Stimulated activated CD4-positive, alpha-beta T cell treated with anti-CD3 and anti-CD28 coated beads, Interleukin-15, amount 100 ng/mL, for 1 hour (primary cell): ENCODE measurements around the gene CSF3R.

Experiments used
- DNase-seq, 2 donors: peaks; one replicate each; pipeline ENCODE4 v3.0.0-alpha.2; 2020; ENCODE audit warnings: low read depth in 1 of 2, low spot score in 1 of 2

CSF3R gene

DNA sequence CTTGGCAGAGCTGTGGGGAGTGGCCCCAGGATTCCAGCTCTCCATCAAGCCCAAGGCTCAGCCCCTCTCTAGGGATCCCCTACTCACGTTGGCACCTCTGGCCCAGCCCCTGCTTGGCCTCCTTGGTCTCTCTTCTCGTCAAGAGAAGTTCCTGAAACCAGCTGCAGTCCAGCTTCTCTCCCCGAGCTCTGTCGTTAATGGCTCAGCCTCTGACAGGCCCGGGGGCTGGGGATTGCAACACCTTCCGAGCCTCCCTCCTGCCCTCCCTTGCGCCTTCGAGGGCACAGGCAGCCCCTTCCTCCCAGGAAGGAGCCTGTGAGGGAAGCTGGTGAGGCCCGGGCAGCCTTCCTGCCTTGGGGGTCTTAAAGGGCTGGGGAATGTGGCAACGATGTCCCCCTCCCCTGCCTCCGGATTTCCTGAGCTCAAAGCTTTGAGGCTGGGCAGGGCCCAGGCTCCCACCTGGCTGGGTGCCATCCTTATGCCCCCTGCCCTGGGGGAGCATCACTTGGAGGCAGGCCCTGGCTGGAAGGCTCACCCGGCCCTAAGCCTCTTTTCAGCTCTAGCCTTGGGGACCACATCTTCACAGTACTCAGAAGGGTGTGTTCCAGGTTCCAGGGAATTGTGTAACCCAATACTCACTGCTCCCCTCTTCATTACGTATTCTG, at the start of gene CSF3R:
Gene CSF3R, minus strand, starts transcription at position 190 of the 665 bp plus-strand sequence. CDS start 3,417 bp downstream, outside the sequence.
- no peak for DNase-seq

DNA sequence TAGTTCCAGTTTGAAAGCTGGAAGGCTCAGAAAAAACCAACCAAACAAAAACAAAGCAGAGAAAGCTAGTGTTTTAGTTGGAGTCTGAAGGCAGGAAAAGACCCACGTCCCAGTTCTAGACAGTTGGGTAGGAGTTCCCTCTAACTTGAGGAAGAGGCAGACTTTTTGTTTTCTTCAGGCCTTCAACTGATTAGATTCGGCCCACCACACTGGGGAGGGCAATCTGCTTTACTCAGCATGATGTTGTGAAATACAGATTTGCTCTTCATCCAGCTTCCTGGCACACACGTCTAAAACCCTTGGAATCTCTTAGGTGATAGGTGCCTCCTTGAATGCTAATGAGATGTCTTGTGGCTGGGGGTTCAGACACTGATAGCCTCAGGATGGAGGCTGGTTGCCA, 49.1 kb upstream of the CSF3R start:
- no peak for DNase-seq

GRCh38 chr1:36530791-36531190, 48.1 kb upstream of the CSF3R start:
- no peak for DNase-seq

DNA sequence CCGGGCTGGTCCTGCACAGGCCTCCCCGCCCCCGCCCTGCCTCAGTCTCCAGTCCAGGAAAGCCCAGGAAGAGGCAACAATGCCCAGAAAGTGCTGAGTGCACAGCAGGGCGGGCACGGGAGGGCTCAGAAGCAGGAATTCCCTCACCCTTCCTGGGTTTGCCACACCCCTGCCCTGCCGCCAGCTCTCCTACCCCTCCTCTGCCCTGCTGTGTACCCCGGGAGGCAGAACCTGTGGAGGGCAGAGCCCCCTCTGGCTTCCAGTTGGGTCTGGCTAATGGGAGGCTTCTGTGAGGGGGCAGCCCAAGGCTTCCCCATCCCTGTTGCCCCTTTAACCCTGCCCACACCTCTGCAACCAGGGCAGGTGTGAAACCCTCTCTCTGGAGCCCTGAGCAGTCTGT, 47.5 kb upstream of the CSF3R start:
- DNase-seq: no peak

- no peak for DNase-seq
These were observed 47.1 kb upstream of the CSF3R start for GRCh38 chr1:36529769-36530260.

- no peak for DNase-seq
These were observed 45.9 kb upstream of the CSF3R start for GRCh38 chr1:36528361-36529349.

- no peak for DNase-seq
These were observed 42.5 kb upstream of the CSF3R start for GRCh38 chr1:36525166-36525565.

GRCh38 chr1:36524359-36525062, 41.8 kb upstream of the CSF3R start:
- DNase-seq: no peak

DNA sequence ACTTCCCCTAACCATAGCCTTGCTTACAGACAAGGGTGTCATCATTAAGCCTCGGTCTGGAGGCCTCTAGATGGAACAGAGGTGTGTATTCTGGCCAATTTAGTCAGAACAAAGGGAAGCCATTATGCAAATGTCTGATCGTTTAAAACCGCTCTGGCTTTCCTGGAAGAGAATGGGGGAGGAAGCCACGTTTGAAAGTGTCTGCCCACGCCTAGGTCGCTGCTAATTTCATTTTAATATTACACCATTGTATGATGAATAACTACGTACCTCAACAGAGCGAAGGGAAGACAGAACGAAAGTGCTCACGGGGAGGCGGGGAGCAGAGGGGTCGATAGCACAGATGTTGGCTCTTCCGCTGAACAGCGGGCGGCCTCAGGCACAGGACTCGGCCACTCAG, 41.1 kb upstream of the CSF3R start:
- DNase-seq: peak in 1 of 2 donors; percentile 5

DNA sequence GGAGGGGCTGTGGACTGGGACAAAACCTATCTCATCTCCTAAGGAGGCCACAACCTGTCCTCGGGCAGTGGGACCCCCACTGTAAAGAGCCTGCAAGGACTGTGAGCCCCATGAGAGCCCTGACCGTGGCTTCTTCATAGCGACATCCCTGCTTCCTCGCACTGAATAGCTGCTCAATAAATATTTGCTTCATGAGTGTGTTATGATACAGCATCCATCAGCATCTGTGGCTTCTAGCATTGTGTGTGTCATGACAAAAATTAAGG, 40.5 kb upstream of the CSF3R start:
- no peak for DNase-seq

GRCh38 chr1:36522461-36523229, 39.9 kb upstream of the CSF3R start:
- DNase-seq: no peak

- no peak for DNase-seq
These were observed 39.3 kb upstream of the CSF3R start for GRCh38 chr1:36522021-36522420.

DNA sequence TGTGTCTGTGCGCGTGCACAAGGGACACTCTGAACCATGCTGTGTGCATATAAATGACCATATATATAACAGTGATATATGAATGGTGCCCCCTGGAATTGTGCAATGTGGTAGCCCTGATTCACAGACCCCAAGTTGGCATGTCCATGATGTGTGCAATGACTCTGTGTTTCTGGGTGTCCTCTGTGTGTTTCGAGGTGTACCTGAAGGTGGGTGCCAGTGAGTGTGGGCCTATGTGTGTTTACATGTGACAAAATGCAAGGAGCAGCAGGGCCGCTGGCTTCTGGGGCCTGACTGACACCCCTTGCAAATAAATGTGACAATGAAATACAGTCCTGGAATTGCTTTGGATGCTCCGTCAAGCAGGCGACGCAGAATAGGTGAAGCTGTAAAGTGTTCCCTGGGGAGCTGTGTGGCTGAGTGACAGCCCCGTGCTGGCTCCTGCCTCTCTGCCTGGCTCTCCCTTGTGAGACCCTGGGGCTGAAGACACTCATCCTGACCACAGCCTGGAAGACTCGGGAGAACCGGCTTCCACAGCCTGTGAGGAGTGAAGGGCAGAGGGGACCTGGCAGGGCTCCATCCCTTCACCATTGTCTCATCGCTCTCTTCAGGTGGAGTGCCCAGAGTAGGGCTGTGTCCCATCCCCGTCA, 38.2 kb upstream of the CSF3R start:
- no peak for DNase-seq

GRCh38 chr1:36520056-36520455, 37.3 kb upstream of the CSF3R start:
- DNase-seq: no peak

DNA sequence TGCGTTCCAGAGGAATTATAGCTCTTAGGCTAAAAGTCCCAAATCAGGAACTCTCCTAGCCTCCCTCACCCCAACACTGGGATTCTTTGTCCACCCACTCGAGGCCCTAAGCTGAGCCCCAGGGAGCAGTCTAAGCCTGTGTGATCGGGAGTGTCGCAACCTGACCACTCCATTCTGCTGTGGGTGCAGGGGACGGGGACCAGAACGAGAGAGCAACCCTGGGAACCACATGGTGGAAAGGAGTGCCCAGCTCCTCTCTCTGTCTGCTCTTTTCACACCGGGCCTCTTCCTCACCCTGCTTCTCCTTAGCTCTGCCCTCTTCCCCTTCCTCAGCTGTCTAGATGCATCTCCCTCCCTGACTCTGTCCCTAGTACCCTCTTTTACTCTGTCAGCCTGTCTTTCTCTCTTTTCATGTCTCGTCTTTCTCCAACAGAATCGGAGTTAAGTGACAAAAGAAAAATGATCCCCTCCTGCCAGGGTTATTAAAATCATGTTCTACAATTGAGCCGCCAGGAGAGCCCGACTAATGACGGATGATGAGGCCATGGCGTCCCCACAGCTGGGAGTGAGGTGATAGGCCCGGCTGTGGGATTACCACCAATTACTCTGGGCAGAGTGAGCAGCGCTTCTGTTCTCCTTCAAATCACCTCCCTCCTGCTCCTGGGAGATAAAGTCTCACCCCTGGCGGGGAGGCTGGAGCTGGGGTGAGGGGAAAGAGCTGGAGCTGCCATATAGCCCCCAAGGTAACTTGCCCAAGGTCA, 34.5 kb upstream of the CSF3R start:
- no peak for DNase-seq

- peak in 1 of 2 donors; percentile 8 for DNase-seq
These were observed 33.8 kb upstream of the CSF3R start for GRCh38 chr1:36516372-36517010.

- DNase-seq: no peak
These were observed 32.8 kb upstream of the CSF3R start for GRCh38 chr1:36515315-36516138.

DNA sequence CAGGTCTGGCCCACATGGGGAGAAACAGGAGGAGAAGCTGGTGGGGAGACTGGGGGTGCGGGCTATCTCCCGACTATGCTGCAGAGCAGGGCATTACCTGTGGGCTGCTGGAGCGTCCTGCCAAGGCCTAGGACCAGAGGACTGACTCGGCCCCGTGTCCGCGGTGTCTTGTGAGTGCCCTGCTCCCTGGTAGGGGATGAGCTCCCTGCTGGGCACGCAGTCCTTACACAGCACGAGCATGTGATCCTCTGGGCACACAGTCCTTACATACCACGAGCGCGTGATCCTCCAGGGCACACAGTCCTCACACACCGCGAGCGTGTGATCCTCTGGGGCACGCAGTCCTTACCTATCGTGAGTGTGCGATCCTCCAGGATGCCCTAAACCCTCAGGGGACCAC, 31.8 kb upstream of the CSF3R start:
- no peak for DNase-seq
